IMR-90 (cell line): Measurements from ENCODE around the gene ESYT3.

Experiments used
- CTCF ChIP-seq: conservative IDR thresholded peaks from 2 replicates; pipeline ENCODE4 v1.5.1; 2012; ENCODE audit warnings: mild to moderate bottlenecking, low read depth, low read length, improper control_type of control experiment
- FOS ChIP-seq: fragments of 150-350 bp; IDR thresholded peaks from 2 replicates; pipeline ENCODE4 v1.6.1; 2016; ENCODE audit warnings: low read depth, low read length
- POLR2A ChIP-seq: IDR thresholded peaks from 2 replicates; pipeline ENCODE4 v1.6.1; 2012; ENCODE audit warnings: mild to moderate bottlenecking, low read depth, low read length
- RFX5 ChIP-seq: IDR thresholded peaks from 2 replicates; pipeline ENCODE4 v1.8.0; 2012; ENCODE audit warnings: low read depth, mild to moderate bottlenecking, low read length, moderate library complexity

DNA sequence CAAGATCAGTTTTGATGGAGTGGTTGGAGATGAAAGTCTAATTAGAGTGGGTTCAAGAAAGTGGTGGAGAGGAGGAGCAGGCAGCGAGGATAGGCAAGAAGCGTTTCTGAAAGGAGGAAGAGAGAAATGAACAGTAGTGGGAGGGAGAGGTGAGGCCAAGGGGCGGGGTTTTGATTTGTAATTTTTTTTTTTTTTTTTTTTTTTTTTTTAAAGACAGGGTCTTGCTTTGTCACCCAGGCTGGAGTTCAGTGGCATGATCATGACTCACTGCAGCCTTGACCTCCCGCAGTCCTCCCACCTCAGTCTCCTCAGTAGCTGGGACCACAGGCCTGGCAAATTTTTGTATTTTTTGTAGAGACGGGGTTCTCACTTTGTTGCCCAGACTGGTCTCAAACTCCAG lies 49.4 kb upstream of the ESYT3 start:
- no peak for TF ChIP-seq POLR2A
- TF ChIP-seq RFX5: no peak
- no peak for TF ChIP-seq CTCF
- TF ChIP-seq FOS: no peak
